H1 (cell line): Measurements from ENCODE around the gene PDZRN4. TPM values are rescaled to one million over a fixed set of nuclear protein-coding genes. Genes with fewer than 3 reads are reported as not detected.

ENCODE experiments used
- BRCA1 ChIP-seq: IDR thresholded peaks from 2 replicates; pipeline ENCODE4 v1.6.1; 2012; ENCODE audit warnings: low read depth, low read length, improper control_type of control experiment
- CHD1 ChIP-seq: IDR thresholded peaks from 2 replicates; pipeline ENCODE4 v1.6.1; 2012; ENCODE audit warnings: low read depth, low read length, improper control_type of control experiment
- EP300 ChIP-seq, 2 experiments: IDR thresholded peaks; 1 replicate in 1 of 2; 2 replicates in 1 of 2; pipeline ENCODE4 v1.6.1; 2011 to 2012; ENCODE audit warnings: low read depth in 2 of 2, low read length in 2 of 2, mild to moderate bottlenecking in 2 of 2, borderline replicate concordance in 1 of 2, inconsistent platforms in 1 of 2, moderate library complexity in 1 of 2
- EZH2 ChIP-seq: fragments of 200-600 bp; sonication (generic); IDR thresholded peaks from 2 replicates; pipeline ENCODE4 v1.7.1; 2012; ENCODE audit warnings: low read depth, mild to moderate bottlenecking, moderate library complexity, low read length, inconsistent platforms; ENCODE audit not compliant: severe bottlenecking
- HDAC6 ChIP-seq: IDR thresholded peaks from one replicate; pipeline ENCODE4 v1.7.1; 2012; ENCODE audit warnings: low read depth, mild to moderate bottlenecking, inconsistent platforms, low read length, moderate library complexity
- NANOG ChIP-seq: IDR thresholded peaks from 2 replicates; pipeline ENCODE4 v1.6.1; 2011; ENCODE audit warnings: low read length, low read depth, mild to moderate bottlenecking, inconsistent platforms; ENCODE audit not compliant: insufficient read depth, poor library complexity, severe bottlenecking
- SIRT6 ChIP-seq: IDR thresholded peaks from one replicate; pipeline ENCODE4 v1.7.1; 2012; ENCODE audit warnings: low read length, inconsistent platforms
- SRF ChIP-seq: IDR thresholded peaks from 2 replicates; pipeline ENCODE4 v1.6.1; 2011; ENCODE audit warnings: mild to moderate bottlenecking, low read depth, low read length, moderate library complexity
- YY1 ChIP-seq: IDR thresholded peaks from 2 replicates; pipeline ENCODE4 v1.6.1; 2011; ENCODE audit warnings: low read depth, mild to moderate bottlenecking, low read length
- polyA plus RNA-seq, 7 experiments: library from polyadenylated mRNA; depleted of rRNA in 3 of 7; stranded (reverse) in 5 of 7; unstranded in 2 of 7; fragments of >200 nt in 5 of 7; fragments of 200-250 nt in 2 of 7; gene quantifications; 1 replicate in 5 of 7; 2 replicates in 1 of 7; 4 replicates in 1 of 7; pipeline versions ENCODE4 v1.2.1 to v1.2.3, GENCODE V29; 2011 to 2013; ENCODE audit warnings: missing spikeins in 2 of 7, mixed read lengths in 2 of 7
- total RNA-seq: library from RNA; stranded (reverse); fragmentation: NEBNext Ultra II Directional; extraction: Animal tissue kit (Norgen Biotek cat#: 25700); gene quantifications from 2 replicates; pipeline ENCODE4 v1.2.1, GENCODE V29; 2021
- TF ChIP-seq, protein P1 (sequence below): fragments of 300-600 bp; sonication (generic); IDR thresholded peaks from 2 replicates; pipeline ENCODE4 v1.7.1; 2012; ENCODE audit warnings: low read length, moderate library complexity, mild to moderate bottlenecking, inconsistent platforms; ENCODE audit not compliant: insufficient replicate concordance
- TF ChIP-seq, protein P2 (sequence below): IDR thresholded peaks from 2 replicates; pipeline ENCODE4 v1.6.1; 2012; ENCODE audit warnings: inconsistent platforms

Gene PDZRN4
- total and polyA plus RNA-seq, 2 of the 8 experiments (the other 6 are each of a cell fraction or from before 2014, with no cell fraction given), result not detected

DNA sequence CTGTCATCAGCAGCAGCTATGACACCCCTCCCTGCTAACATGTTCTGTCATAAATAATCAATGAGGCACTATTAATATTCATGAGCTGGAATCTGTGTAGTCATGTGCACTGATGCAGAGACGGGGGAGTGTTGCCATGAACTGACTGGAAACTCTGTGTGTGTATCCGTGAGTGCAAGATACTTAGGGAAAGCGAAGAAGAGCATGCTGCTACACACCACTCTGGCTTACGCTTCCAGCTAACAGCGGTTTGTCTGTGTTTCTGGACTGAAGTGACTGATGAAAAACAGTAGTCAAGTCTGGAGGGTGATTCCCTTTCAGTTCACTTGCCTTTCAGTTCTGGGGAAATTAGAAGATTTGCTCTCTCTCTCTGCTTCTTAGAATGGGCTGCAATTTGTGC is 249.4 kb downstream of the PDZRN4 start (continued):
- TF ChIP-seq, protein P1, sequence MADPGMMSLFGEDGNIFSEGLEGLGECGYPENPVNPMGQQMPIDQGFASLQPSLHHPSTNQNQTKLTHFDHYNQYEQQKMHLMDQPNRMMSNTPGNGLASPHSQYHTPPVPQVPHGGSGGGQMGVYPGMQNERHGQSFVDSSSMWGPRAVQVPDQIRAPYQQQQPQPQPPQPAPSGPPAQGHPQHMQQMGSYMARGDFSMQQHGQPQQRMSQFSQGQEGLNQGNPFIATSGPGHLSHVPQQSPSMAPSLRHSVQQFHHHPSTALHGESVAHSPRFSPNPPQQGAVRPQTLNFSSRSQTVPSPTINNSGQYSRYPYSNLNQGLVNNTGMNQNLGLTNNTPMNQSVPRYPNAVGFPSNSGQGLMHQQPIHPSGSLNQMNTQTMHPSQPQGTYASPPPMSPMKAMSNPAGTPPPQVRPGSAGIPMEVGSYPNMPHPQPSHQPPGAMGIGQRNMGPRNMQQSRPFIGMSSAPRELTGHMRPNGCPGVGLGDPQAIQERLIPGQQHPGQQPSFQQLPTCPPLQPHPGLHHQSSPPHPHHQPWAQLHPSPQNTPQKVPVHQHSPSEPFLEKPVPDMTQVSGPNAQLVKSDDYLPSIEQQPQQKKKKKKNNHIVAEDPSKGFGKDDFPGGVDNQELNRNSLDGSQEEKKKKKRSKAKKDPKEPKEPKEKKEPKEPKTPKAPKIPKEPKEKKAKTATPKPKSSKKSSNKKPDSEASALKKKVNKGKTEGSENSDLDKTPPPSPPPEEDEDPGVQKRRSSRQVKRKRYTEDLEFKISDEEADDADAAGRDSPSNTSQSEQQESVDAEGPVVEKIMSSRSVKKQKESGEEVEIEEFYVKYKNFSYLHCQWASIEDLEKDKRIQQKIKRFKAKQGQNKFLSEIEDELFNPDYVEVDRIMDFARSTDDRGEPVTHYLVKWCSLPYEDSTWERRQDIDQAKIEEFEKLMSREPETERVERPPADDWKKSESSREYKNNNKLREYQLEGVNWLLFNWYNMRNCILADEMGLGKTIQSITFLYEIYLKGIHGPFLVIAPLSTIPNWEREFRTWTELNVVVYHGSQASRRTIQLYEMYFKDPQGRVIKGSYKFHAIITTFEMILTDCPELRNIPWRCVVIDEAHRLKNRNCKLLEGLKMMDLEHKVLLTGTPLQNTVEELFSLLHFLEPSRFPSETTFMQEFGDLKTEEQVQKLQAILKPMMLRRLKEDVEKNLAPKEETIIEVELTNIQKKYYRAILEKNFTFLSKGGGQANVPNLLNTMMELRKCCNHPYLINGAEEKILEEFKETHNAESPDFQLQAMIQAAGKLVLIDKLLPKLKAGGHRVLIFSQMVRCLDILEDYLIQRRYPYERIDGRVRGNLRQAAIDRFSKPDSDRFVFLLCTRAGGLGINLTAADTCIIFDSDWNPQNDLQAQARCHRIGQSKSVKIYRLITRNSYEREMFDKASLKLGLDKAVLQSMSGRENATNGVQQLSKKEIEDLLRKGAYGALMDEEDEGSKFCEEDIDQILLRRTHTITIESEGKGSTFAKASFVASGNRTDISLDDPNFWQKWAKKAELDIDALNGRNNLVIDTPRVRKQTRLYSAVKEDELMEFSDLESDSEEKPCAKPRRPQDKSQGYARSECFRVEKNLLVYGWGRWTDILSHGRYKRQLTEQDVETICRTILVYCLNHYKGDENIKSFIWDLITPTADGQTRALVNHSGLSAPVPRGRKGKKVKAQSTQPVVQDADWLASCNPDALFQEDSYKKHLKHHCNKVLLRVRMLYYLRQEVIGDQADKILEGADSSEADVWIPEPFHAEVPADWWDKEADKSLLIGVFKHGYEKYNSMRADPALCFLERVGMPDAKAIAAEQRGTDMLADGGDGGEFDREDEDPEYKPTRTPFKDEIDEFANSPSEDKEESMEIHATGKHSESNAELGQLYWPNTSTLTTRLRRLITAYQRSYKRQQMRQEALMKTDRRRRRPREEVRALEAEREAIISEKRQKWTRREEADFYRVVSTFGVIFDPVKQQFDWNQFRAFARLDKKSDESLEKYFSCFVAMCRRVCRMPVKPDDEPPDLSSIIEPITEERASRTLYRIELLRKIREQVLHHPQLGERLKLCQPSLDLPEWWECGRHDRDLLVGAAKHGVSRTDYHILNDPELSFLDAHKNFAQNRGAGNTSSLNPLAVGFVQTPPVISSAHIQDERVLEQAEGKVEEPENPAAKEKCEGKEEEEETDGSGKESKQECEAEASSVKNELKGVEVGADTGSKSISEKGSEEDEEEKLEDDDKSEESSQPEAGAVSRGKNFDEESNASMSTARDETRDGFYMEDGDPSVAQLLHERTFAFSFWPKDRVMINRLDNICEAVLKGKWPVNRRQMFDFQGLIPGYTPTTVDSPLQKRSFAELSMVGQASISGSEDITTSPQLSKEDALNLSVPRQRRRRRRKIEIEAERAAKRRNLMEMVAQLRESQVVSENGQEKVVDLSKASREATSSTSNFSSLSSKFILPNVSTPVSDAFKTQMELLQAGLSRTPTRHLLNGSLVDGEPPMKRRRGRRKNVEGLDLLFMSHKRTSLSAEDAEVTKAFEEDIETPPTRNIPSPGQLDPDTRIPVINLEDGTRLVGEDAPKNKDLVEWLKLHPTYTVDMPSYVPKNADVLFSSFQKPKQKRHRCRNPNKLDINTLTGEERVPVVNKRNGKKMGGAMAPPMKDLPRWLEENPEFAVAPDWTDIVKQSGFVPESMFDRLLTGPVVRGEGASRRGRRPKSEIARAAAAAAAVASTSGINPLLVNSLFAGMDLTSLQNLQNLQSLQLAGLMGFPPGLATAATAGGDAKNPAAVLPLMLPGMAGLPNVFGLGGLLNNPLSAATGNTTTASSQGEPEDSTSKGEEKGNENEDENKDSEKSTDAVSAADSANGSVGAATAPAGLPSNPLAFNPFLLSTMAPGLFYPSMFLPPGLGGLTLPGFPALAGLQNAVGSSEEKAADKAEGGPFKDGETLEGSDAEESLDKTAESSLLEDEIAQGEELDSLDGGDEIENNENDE, result no peak
- TF ChIP-seq, protein P2, sequence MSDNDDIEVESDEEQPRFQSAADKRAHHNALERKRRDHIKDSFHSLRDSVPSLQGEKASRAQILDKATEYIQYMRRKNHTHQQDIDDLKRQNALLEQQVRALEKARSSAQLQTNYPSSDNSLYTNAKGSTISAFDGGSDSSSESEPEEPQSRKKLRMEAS, result no peak
- TF ChIP-seq EP300 (IDR thresholded peaks at IDR 0.05; ENCODE audit: borderline replicate concordance in 1 of 2, low read depth in 2 of 2, low read length in 2 of 2), result no peak
- no peak for TF ChIP-seq YY1
- no peak for TF ChIP-seq CHD1
- no peak for TF ChIP-seq HDAC6
- no peak for TF ChIP-seq EZH2
- no peak for TF ChIP-seq BRCA1
- no peak for TF ChIP-seq SRF
- no peak for TF ChIP-seq NANOG
- TF ChIP-seq SIRT6, result no peak
